ENCODE results near the gene UGT1A9. TPM values are rescaled to one million over a fixed set of nuclear protein-coding genes. Genes with fewer than 3 reads are reported as not detected.

Gene UGT1A9
- polyA plus RNA-seq, 1 donor from 2014 or later: not detected

- Histone ChIP-seq H3K9ac (ENCODE audit: low read length) (no peak overlapping the region), H3F3A (ENCODE audit: insufficient read depth, low read length, poor library complexity, severe bottlenecking) (no peaks in the 10 kb centered on the region), H3K9me2 (ENCODE audit: insufficient read depth, low read length) (no peaks in the 10 kb centered on the region), H3K27ac (ENCODE audit: low read length) (no peak overlapping the region), H3K4me2 (ENCODE audit: low read length) (no peak overlapping the region), H3K4me3 (ENCODE audit: low read length) (no peak overlapping the region), H3K9me3 (ENCODE audit: low read length) (no peaks in the 10 kb centered on the region), H3K27me3 (ENCODE audit: insufficient read depth, low read depth, low read length) (no peaks in the 10 kb centered on the region), H2AFZ (ENCODE audit: low read depth, low read length) (no peak overlapping the region), H3K36me3 (ENCODE audit: insufficient read depth, low read length) (no peaks in the 10 kb centered on the region), H3K79me2 (replicated peaks; ENCODE audit: insufficient read depth, low read length) (no peaks in the 10 kb centered on the region), H4K20me1 (ENCODE audit: insufficient read depth) (no peaks in the 10 kb centered on the region)
- no peak for TF ChIP-seq POLR2AphosphoS5 (IDR thresholded peaks at IDR 0.05)
- no peak for TF ChIP-seq EZH2 (IDR thresholded peaks at IDR 0.05; ENCODE audit: borderline replicate concordance, insufficient read depth, low read length, poor library complexity, severe bottlenecking)
- no peak for TF ChIP-seq REST (IDR thresholded peaks at IDR 0.05; ENCODE audit: borderline replicate concordance)
- no peak for TF ChIP-seq MXI1 (conservative IDR thresholded peaks at IDR 0.05; ENCODE audit: poor library complexity, severe bottlenecking)
- TF ChIP-seq CTCF (IDR thresholded peaks at IDR 0.05; ENCODE audit: poor library complexity, severe bottlenecking): no peak
- no peak for TF ChIP-seq SMC3 (conservative IDR thresholded peaks at IDR 0.05; ENCODE audit: poor library complexity)
- no peak for TF ChIP-seq TAF1 (IDR thresholded peaks at IDR 0.05; ENCODE audit: low read depth)
- no peak for TF ChIP-seq RAD21 (conservative IDR thresholded peaks at IDR 0.05)
- TF ChIP-seq EP300 (conservative IDR thresholded peaks at IDR 0.05; ENCODE audit: poor library complexity, severe bottlenecking): no peak
Measured at GRCh38 chr2:233811087-233811486, 139.4 kb downstream of the UGT1A9 start.

- no peak for TF ChIP-seq MXI1 (conservative IDR thresholded peaks at IDR 0.05; ENCODE audit: poor library complexity, severe bottlenecking)
- TF ChIP-seq REST (IDR thresholded peaks at IDR 0.05; ENCODE audit: borderline replicate concordance): no peak
- TF ChIP-seq EP300 (conservative IDR thresholded peaks at IDR 0.05; ENCODE audit: poor library complexity, severe bottlenecking): no peak
- no peak for TF ChIP-seq POLR2AphosphoS5 (IDR thresholded peaks at IDR 0.05)
- no peak for TF ChIP-seq EZH2 (IDR thresholded peaks at IDR 0.05; ENCODE audit: borderline replicate concordance, insufficient read depth, low read length, poor library complexity, severe bottlenecking)
- no peak for TF ChIP-seq SMC3 (conservative IDR thresholded peaks at IDR 0.05; ENCODE audit: poor library complexity)
- TF ChIP-seq RAD21 (conservative IDR thresholded peaks at IDR 0.05): no peak
- TF ChIP-seq CTCF (IDR thresholded peaks at IDR 0.05; ENCODE audit: poor library complexity, severe bottlenecking): no peak
- no peak for TF ChIP-seq TAF1 (IDR thresholded peaks at IDR 0.05; ENCODE audit: low read depth)
- Histone ChIP-seq H3K36me3 (ENCODE audit: insufficient read depth, low read length) (no peaks in the 10 kb centered on the region), H2AFZ (ENCODE audit: low read depth, low read length) (no peak overlapping the region), H3K9me3 (ENCODE audit: low read length) (no peaks in the 10 kb centered on the region), H3K4me3 (ENCODE audit: low read length) (no peak overlapping the region), H3K9ac (ENCODE audit: low read length) (no peak overlapping the region), H3K4me2 (ENCODE audit: low read length) (no peak overlapping the region), H3K79me2 (replicated peaks; ENCODE audit: insufficient read depth, low read length) (no peaks in the 10 kb centered on the region), H3F3A (ENCODE audit: insufficient read depth, low read length, poor library complexity, severe bottlenecking) (no peaks in the 10 kb centered on the region), H3K9me2 (ENCODE audit: insufficient read depth, low read length) (no peaks in the 10 kb centered on the region), H3K27me3 (ENCODE audit: insufficient read depth, low read depth, low read length) (no peaks in the 10 kb centered on the region), H3K27ac (ENCODE audit: low read length) (no peak overlapping the region), H4K20me1 (ENCODE audit: insufficient read depth) (no peaks in the 10 kb centered on the region)
Measured at GRCh38 chr2:233811732-233812131, 140.0 kb downstream of the UGT1A9 start.

Measured in neural cell (in vitro differentiated cells).